Peyer's patch (tissue), 4 donors: ENCODE results near the gene CERS6. TPM values are rescaled to one million over a fixed set of nuclear protein-coding genes. Genes with fewer than 3 reads are reported as not detected.

Experiments
- DNase-seq, 3 donors: peaks; one replicate each; pipeline ENCODE4 v3.0.0-alpha.2; 2017 to 2019
- H3K27ac ChIP-seq, 4 donors: fragments of 200-600 bp; sonication (generic); one replicate each; pipeline ENCODE4 v1.5.1; 2016 to 2019
- H3K27me3 ChIP-seq, 2 donors: fragments of 200-600 bp; sonication (generic); one replicate each; pipeline ENCODE4 v1.5.1; 2019
- H3K36me3 ChIP-seq, 3 donors: fragments of 200-600 bp; sonication (generic); one replicate each; pipeline ENCODE4 v1.5.1; 2016 to 2019
- H3K4me1 ChIP-seq, 4 donors: fragments of 200-600 bp; sonication (generic); one replicate each; pipeline ENCODE4 v1.5.1; 2016 to 2019
- H3K4me3 ChIP-seq, 4 donors: fragments of 200-600 bp; sonication (generic); 1 replicate in 3 of 4; 2 replicates in 1 of 4; pipeline ENCODE4 v1.5.1; 2016 to 2019; ENCODE audit warnings: mild to moderate bottlenecking in 1 of 4
- H3K9me3 ChIP-seq, 4 donors: fragments of 200-600 bp; sonication (generic); one replicate each; pipeline ENCODE4 v1.5.1; 2016 to 2019; ENCODE audit warnings: mild to moderate bottlenecking in 1 of 4
- POLR2A ChIP-seq, 2 donors: fragments of 450-650 bp; IDR thresholded peaks; one replicate each; pipeline ENCODE4 v1.5.1; 2017; ENCODE audit warnings: antibody characterized with exemption in 2 of 2, mild to moderate bottlenecking in 2 of 2, moderate library complexity in 2 of 2
- total RNA-seq, 4 donors: library from RNA; depleted of rRNA; stranded (reverse); fragments of >200 nt; gene quantifications; one replicate each; pipeline ENCODE4 v1.1.0, GENCODE V29; 2016
- TF ChIP-seq, protein P1 (sequence below), 6 experiments: fragments of 450-650 bp in 4 of 6; fragments of 200-600 bp in 2 of 6; sonication (generic) in 1 of 6; IDR thresholded peaks; one replicate each; pipeline ENCODE4 v1.5.1; 2017 to 2019; ENCODE audit warnings: antibody characterized with exemption in 6 of 6, mild to moderate bottlenecking in 3 of 6, moderate library complexity in 1 of 6

CERS6 gene
- total RNA-seq, 4 donors from 2014 or later = 28.1 to 110 (median 96.7) TPM

DNA sequence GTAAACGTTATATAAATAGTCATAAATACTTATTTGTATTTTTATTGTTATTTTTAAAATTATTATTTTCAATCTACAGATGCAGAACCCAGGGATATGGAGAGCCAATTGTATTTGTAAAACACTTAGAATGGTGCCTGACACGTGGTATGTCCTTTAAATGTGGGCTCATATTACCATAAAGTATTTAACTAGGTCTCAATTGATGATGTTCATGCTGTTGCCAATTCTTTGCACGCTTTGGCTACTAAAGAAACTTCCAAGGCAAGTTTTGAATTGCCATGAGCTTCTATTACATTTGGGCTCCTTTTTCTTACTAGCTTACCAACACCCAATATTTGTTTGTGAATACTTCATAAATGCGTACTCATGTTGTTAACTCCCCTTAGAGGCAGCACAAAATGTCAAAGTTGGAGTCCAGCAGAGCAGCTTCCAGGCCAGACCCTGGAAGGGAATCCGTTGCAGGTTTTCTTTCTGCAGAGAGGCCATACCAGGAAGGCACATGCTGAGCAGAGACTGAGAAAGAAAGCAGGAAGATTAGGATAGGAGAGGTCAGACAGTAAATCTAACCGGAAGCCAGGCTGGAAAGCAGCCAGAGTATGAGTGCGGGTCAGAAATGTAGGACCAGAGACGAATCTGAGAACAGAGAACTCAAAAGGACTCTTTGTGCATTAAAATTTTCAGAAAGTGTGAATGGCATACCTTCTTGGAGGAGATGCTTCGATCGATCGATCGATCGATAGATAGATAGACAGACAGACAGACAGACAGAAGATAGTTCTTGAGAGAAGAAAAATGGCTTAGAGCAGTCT is 342.2 kb downstream of the CERS6 start:
- H3K27me3 ChIP-seq = no peaks in the 10 kb centered on the region
- H3K36me3 ChIP-seq = no peaks in the 10 kb centered on the region
- peaks cover 0 to 13% (median 0%) of the 10 kb centered on the region in 4 donors for H3K4me1 ChIP-seq
- no peaks in the 10 kb centered on the region for H3K9me3 ChIP-seq
- DNase-seq = no peak
- no peak overlapping the region for H3K4me3 ChIP-seq
- TF ChIP-seq, protein P1, sequence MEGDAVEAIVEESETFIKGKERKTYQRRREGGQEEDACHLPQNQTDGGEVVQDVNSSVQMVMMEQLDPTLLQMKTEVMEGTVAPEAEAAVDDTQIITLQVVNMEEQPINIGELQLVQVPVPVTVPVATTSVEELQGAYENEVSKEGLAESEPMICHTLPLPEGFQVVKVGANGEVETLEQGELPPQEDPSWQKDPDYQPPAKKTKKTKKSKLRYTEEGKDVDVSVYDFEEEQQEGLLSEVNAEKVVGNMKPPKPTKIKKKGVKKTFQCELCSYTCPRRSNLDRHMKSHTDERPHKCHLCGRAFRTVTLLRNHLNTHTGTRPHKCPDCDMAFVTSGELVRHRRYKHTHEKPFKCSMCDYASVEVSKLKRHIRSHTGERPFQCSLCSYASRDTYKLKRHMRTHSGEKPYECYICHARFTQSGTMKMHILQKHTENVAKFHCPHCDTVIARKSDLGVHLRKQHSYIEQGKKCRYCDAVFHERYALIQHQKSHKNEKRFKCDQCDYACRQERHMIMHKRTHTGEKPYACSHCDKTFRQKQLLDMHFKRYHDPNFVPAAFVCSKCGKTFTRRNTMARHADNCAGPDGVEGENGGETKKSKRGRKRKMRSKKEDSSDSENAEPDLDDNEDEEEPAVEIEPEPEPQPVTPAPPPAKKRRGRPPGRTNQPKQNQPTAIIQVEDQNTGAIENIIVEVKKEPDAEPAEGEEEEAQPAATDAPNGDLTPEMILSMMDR (IDR thresholded peaks at IDR 0.05) = no peak
- no peak for TF ChIP-seq POLR2A (IDR thresholded peaks at IDR 0.05)
- peak overlapping the region in 1 of 4 donors; percentile 4 for H3K27ac ChIP-seq

DNA sequence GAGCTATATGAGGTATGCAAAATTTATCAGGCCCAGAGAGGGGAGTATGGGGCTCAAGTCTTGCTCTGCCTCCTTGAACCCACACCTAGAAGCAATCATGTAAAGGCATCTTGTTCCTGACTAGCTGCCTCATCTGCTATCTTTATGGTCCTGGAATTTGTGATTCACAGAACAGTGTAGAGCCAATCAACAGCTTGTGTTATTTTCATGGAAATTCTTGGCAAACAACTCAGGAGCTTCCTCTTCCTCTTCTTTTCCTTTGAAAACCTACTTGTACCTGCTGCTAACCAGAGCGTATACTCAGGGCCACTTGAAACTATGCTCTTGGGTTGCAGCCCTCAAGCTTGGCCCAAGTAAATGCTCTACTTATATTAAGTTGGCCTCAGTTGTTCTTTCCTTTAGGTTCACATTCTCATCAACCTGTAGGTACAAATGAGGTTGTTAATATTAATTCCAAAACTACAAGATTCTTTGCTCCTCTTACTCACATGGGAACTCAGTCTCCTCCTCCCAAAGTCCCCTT is 342.9 kb downstream of the CERS6 start:
- Histone ChIP-seq H3K9me3 (no peaks in the 10 kb centered on the region), H3K36me3 (no peaks in the 10 kb centered on the region), H3K4me3 (no peak overlapping the region), H3K27ac (peak overlapping the region in 1 of 4 donors; percentile 4), H3K4me1 (peaks cover 0 to 13% (median 0%) of the 10 kb centered on the region in 4 donors), H3K27me3 (no peaks in the 10 kb centered on the region)
- no peak for TF ChIP-seq POLR2A (IDR thresholded peaks at IDR 0.05)
- TF ChIP-seq, protein P1 (IDR thresholded peaks at IDR 0.05) = no peak
- DNase-seq = no peak

DNA sequence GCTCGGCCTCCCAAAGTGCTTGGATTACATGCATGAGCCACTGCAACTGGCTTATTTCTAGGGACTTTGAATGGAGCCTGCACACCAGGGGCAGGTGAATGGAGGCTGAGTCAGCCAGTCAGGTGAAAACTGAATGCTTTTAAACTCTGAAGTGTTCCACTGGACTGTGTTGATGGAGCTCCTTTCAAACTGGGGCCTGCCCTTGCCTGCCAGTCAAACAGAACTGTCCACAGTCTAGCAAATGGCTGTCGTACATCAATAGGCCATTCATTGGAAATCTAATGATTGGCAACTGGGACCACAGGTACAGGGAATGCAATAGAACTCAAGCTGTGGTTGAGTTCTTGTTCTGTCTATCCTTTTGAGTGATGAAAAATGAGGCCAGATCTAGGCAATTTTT is 345.4 kb downstream of the CERS6 start:
- Histone ChIP-seq H3K27ac (peak overlapping the region in 3 of 4 donors; percentile 67 to 91 (median 82)), H3K4me1 (peaks cover 0 to 13% (median 0%) of the 10 kb centered on the region in 4 donors), H3K9me3 (no peaks in the 10 kb centered on the region), H3K4me3 (no peak overlapping the region), H3K27me3 (no peaks in the 10 kb centered on the region), H3K36me3 (no peaks in the 10 kb centered on the region)
- TF ChIP-seq POLR2A (IDR thresholded peaks at IDR 0.05) = no peak
- TF ChIP-seq, protein P1 (IDR thresholded peaks at IDR 0.05) = no peak
- no peak for DNase-seq

DNA sequence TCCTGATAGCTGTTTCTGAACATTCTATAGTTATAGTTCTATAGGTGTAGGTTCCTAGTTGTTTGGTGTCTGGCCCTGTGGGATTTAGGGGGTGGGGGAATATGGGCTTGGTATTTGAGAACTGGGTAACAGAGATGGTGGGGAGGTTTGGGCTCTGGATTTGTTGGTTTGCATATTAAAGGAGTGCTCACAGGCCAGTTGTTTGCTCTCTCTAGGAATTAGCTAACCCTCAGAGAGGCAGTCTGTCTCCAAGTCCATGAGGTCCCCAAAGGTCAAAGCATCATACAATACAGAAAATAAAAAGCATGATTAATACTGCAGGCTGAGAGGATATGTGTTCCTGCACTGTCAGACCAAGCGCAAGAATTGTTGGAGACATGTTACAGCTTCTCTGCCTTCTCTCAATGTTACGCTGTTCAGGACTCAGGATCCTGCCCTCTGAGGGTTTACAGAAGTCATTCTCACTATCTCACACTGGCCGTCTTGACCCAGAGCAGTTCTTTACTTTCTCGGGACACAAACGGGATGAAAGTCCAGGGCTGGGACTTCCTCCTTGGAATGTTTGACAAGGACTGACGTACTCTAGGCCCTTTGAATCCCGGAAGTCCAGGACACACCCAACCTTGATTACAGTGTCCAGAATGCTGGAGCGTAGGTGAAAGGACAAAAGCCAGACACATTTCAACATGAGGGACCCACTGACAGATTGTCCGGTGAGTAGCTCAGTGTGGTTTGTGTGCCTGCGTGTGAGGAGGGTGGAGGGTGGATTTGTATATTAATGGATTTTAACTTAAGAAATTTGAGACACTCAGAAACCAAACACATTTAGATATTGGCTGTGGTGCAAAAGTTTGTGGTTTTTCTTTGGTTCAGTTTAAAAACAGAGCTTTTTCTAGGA is 346.1 kb downstream of the CERS6 start, which contains the start of gene NOSTRIN:
TSS of gene NOSTRIN (plus strand) at position 677 of the 898 bp plus-strand sequence. CDS start at position 687, 10 bp downstream.
- Histone ChIP-seq H3K27me3 (no peaks in the 10 kb centered on the region), H3K36me3 (no peaks in the 10 kb centered on the region), H3K27ac (peak within 1 kb of the TSS in 3 of 4 donors; percentile 71 to 91 (median 82)), H3K4me3 (peak within 1 kb of the TSS in 3 of 4 donors; percentile 15 to 51 (median 47)), H3K9me3 (no peaks in the 10 kb centered on the region), H3K4me1 (peaks cover 0 to 13% (median 0%) of the 10 kb centered on the region in 4 donors)
- DNase-seq = peak in 2 of 3 donors; percentile 66 to 91
- TF ChIP-seq, protein P1 (IDR thresholded peaks at IDR 0.05) = no peak
- peak; percentile 84 to 95 for TF ChIP-seq POLR2A (IDR thresholded peaks at IDR 0.05)
